ENCODE measurements around the gene DAB2. TPM values are rescaled to one million over a fixed set of nuclear protein-coding genes. Genes with fewer than 3 reads are reported as not detected.

Gene DAB2
- total RNA-seq, 1 donor from 2014 or later: 0.79 TPM

GRCh38 chr5:39469176-39469575 is 44.4 kb upstream of the DAB2 start:
- FAIRE-seq: no peak
- no peak overlapping the region for H3K4me3 ChIP-seq (ENCODE audit: low read depth, low read length)
- no peaks in the 10 kb centered on the region for H3K27me3 ChIP-seq (ENCODE audit: control insufficient read depth, insufficient read depth, low read length)
- H3K36me3 ChIP-seq (ENCODE audit: control insufficient read depth, insufficient read depth, low read length): no peaks in the 10 kb centered on the region
- DNase-seq (ENCODE audit: low read depth): no peak
- no peak for TF ChIP-seq CTCF (IDR thresholded peaks at IDR 0.05; ENCODE audit: insufficient read depth, low read length, severe bottlenecking)

GRCh38 chr5:39466846-39467245 is 42.1 kb upstream of the DAB2 start:
- Histone ChIP-seq H3K27me3 (ENCODE audit: control insufficient read depth, insufficient read depth, low read length) (no peaks in the 10 kb centered on the region), H3K4me3 (ENCODE audit: low read depth, low read length) (no peak overlapping the region), H3K36me3 (ENCODE audit: control insufficient read depth, insufficient read depth, low read length) (no peaks in the 10 kb centered on the region)
- FAIRE-seq (no peak), DNase-seq (ENCODE audit: low read depth) (no peak)
- TF ChIP-seq CTCF (IDR thresholded peaks at IDR 0.05; ENCODE audit: insufficient read depth, low read length, severe bottlenecking): no peak

GRCh38 chr5:39465843-39466242 is 41.1 kb upstream of the DAB2 start:
- FAIRE-seq (no peak), DNase-seq (ENCODE audit: low read depth) (no peak)
- no peaks in the 10 kb centered on the region for H3K36me3 ChIP-seq (ENCODE audit: control insufficient read depth, insufficient read depth, low read length)
- TF ChIP-seq CTCF (IDR thresholded peaks at IDR 0.05; ENCODE audit: insufficient read depth, low read length, severe bottlenecking): no peak
- H3K27me3 ChIP-seq (ENCODE audit: control insufficient read depth, insufficient read depth, low read length): no peaks in the 10 kb centered on the region
- H3K4me3 ChIP-seq (ENCODE audit: low read depth, low read length): no peak overlapping the region

DNA sequence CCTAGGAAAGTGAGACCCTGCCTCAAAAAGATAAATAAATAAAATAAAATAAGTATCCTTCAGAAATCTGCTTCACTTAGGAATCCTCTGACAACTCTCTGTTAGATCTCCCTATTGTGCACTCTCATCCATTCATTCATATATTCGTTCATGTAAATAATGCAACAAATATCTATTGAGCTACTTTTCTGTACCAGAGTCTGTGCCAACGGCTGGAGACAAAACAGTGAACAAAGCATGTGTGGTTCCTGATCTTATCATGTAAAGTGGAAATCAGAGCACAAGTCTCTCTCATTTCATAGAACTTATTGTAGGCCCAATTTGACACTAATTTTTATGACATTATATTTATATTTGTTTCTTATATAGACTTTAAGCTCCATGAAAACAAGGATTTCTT is 40.3 kb upstream of the DAB2 start:
- Histone ChIP-seq H3K36me3 (ENCODE audit: control insufficient read depth, insufficient read depth, low read length) (no peaks in the 10 kb centered on the region), H3K4me3 (ENCODE audit: low read depth, low read length) (no peak overlapping the region), H3K27me3 (ENCODE audit: control insufficient read depth, insufficient read depth, low read length) (no peaks in the 10 kb centered on the region)
- TF ChIP-seq CTCF (IDR thresholded peaks at IDR 0.05; ENCODE audit: insufficient read depth, low read length, severe bottlenecking): no peak
- DNase-seq (ENCODE audit: low read depth) (no peak), FAIRE-seq (no peak)

DNA sequence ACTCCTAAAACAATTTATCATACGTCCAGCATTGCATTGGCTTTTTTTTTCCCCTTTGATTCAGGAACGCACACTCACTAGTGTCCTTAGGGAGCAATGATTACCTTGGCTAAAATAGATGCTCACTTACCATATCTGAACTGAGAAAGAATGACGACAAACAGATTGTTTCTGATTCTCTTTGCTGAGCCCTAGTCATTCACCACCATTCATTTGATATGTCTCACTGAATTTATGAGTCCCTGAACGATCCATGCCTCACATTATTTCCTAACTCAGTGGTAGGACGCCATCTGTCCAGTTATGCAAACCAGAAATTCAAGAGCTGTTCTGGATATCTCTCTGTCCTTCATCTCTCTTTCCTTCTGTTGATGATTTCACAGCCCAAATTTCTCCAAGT is 39.3 kb upstream of the DAB2 start:
- Histone ChIP-seq H3K4me3 (ENCODE audit: low read depth, low read length) (no peak overlapping the region), H3K36me3 (ENCODE audit: control insufficient read depth, insufficient read depth, low read length) (no peaks in the 10 kb centered on the region), H3K27me3 (ENCODE audit: control insufficient read depth, insufficient read depth, low read length) (no peaks in the 10 kb centered on the region)
- FAIRE-seq: no peak
- no peak for TF ChIP-seq CTCF (IDR thresholded peaks at IDR 0.05; ENCODE audit: insufficient read depth, low read length, severe bottlenecking)
- no peak for DNase-seq (ENCODE audit: low read depth)

DNA sequence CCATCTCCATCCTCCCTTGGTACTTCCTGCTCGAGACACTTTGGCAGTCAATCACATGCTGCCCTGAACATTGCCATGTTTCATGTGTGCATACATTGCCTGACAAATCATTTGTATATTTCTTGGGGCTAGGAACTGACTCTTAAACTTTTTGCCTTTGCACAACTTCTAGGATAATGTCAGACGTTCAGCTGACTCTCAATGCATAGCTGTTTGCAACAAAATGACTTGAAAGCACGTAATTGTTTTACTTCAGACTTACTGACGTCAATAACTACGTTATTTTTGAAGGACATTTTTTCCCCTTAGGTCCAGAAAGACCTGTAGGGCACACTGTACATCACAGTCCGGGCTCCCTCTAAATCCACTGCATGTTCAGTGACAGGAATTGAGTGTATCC is 37.4 kb upstream of the DAB2 start:
- Histone ChIP-seq H3K4me3 (ENCODE audit: low read depth, low read length) (no peak overlapping the region), H3K27me3 (ENCODE audit: control insufficient read depth, insufficient read depth, low read length) (no peaks in the 10 kb centered on the region), H3K36me3 (ENCODE audit: control insufficient read depth, insufficient read depth, low read length) (no peaks in the 10 kb centered on the region)
- DNase-seq (ENCODE audit: low read depth) (no peak), FAIRE-seq (no peak)
- no peak for TF ChIP-seq CTCF (IDR thresholded peaks at IDR 0.05; ENCODE audit: insufficient read depth, low read length, severe bottlenecking)
